Tibial nerve (tissue), 4 donors: Measurements from ENCODE around the gene PSEN2. TPM values are rescaled to one million over a fixed set of nuclear protein-coding genes. Genes with fewer than 3 reads are reported as not detected.

Source experiments
- DNase-seq, 2 donors: peaks; one replicate each; pipeline ENCODE4 v3.0.0-alpha.2; 2019; ENCODE audit warnings: low spot score in 2 of 2
- H3K27ac ChIP-seq, 4 donors: fragments of 200-600 bp; sonication (generic) in 3 of 4; one replicate each; pipeline ENCODE4 v1.5.1; 2017 to 2019; ENCODE audit warnings: mild to moderate bottlenecking in 1 of 4
- H3K27me3 ChIP-seq, 2 donors: fragments of 200-600 bp; sonication (generic) in 1 of 2; one replicate each; pipeline versions ENCODE4 v1.5.1 to v1.6.0; 2017 to 2019
- H3K36me3 ChIP-seq, 3 donors: fragments of 200-600 bp; sonication (generic); one replicate each; pipeline ENCODE4 v1.5.1; 2018 to 2019
- H3K4me1 ChIP-seq, 4 donors: fragments of 200-600 bp; sonication (generic) in 3 of 4; one replicate each; pipeline ENCODE4 v1.5.1; 2017 to 2019
- H3K4me3 ChIP-seq, 4 donors: fragments of 200-600 bp; sonication (generic) in 3 of 4; one replicate each; pipeline ENCODE4 v1.5.1; 2017 to 2019; ENCODE audit warnings: mild to moderate bottlenecking in 1 of 4, moderate library complexity in 1 of 4
- H3K9me3 ChIP-seq, 4 donors: fragments of 200-600 bp; sonication (generic) in 3 of 4; one replicate each; pipeline ENCODE4 v1.5.1; 2017 to 2019
- EP300 ChIP-seq, 2 donors: sonication (generic); formaldehyde crosslinking; IDR thresholded peaks; one replicate each; pipeline ENCODE4 v1.6.1; 2017; ENCODE audit warnings: antibody characterized with exemption in 2 of 2, mild to moderate bottlenecking in 1 of 2
- POLR2A ChIP-seq, 2 donors: fragments of 450-650 bp; IDR thresholded peaks; one replicate each; pipeline ENCODE4 v1.6.1; 2017; ENCODE audit warnings: antibody characterized with exemption in 2 of 2, mild to moderate bottlenecking in 2 of 2, moderate library complexity in 2 of 2
- WGBS, 2 donors: methylation state at CpG; one replicate each; pipeline ENCODE4 v1.1.5; 2018; 5-methylcytosine and 5-hydroxymethylcytosine counted together
- total RNA-seq, 4 donors: library from RNA; depleted of rRNA; stranded (reverse); fragments of >200 nt; gene quantifications; one replicate each; pipeline ENCODE4 v1.1.0, GENCODE V29; 2016
- TF ChIP-seq, protein P1 (sequence below), 5 experiments: fragments of 200-600 bp in 3 of 5; fragments of 450-650 bp in 2 of 5; sonication (generic) in 3 of 5; IDR thresholded peaks; one replicate each; pipeline ENCODE4 v1.5.1; 2016 to 2019; ENCODE audit warnings: antibody characterized with exemption in 5 of 5, mild to moderate bottlenecking in 3 of 5, moderate library complexity in 2 of 5

Gene PSEN2
- total RNA-seq, 4 donors from 2014 or later: 30.8 to 49.2 (median 40.9) TPM

DNA sequence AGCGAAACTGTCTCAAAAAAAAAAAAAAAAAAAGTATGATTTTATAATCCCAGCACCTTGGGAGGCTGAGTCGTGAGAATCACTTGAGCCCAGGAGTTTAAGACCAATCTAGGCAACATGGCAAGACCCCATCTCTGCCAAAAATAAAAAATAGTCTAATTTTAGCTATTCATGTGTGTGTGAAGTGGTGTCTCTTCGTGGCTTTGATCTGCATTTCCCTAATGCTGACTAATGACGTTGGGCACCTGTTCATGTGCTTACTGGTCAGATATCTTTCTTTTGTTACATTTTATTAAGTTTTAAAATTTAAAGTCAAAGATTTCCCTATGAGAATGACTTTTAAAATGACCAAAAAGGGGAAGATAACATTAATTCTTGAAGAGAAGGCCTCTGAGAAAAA lies 31.0 kb downstream of the PSEN2 start:
- no peak for DNase-seq
- H3K36me3 ChIP-seq: peaks cover 0 to 46% (median 0%) of the 10 kb centered on the region in 3 donors
- no peaks in the 10 kb centered on the region for H3K9me3 ChIP-seq
- no peaks in the 10 kb centered on the region for H3K27me3 ChIP-seq
- H3K4me3 ChIP-seq: no peak overlapping the region
- no peak overlapping the region for H3K27ac ChIP-seq
- WGBS, 2 donors: 85% methylated on average over 4 of the region's 4 CpGs
- peaks cover 0 to 7% (median 0%) of the 10 kb centered on the region in 4 donors for H3K4me1 ChIP-seq
- TF ChIP-seq, protein P1, sequence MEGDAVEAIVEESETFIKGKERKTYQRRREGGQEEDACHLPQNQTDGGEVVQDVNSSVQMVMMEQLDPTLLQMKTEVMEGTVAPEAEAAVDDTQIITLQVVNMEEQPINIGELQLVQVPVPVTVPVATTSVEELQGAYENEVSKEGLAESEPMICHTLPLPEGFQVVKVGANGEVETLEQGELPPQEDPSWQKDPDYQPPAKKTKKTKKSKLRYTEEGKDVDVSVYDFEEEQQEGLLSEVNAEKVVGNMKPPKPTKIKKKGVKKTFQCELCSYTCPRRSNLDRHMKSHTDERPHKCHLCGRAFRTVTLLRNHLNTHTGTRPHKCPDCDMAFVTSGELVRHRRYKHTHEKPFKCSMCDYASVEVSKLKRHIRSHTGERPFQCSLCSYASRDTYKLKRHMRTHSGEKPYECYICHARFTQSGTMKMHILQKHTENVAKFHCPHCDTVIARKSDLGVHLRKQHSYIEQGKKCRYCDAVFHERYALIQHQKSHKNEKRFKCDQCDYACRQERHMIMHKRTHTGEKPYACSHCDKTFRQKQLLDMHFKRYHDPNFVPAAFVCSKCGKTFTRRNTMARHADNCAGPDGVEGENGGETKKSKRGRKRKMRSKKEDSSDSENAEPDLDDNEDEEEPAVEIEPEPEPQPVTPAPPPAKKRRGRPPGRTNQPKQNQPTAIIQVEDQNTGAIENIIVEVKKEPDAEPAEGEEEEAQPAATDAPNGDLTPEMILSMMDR (IDR thresholded peaks at IDR 0.05): no peak
- TF ChIP-seq POLR2A (IDR thresholded peaks at IDR 0.05): no peak
- no peak for TF ChIP-seq EP300 (IDR thresholded peaks at IDR 0.05)

DNA sequence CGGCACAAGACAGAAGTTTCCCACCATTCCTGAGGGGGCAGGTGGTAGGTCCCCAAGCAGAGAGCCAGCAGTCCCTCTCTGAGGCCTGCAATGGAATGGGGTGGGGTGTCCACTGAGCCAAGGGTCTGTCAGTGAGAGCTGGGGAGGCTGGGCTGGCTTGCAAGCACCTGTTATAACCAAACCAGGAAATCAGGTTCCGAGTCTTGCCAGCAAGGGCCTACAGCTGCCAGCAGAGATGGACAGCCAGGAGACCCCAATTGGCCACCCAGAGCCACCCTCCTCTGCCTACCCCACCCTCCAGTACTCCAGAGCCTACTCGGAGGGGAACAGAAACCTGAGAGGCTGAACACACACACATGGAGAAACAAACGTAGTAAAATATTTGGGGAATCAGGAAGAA lies 32.2 kb downstream of the PSEN2 start:
- no peak for TF ChIP-seq POLR2A (IDR thresholded peaks at IDR 0.05)
- no peak for TF ChIP-seq EP300 (IDR thresholded peaks at IDR 0.05)
- TF ChIP-seq, protein P1 (IDR thresholded peaks at IDR 0.05): no peak
- Histone ChIP-seq H3K4me1 (peaks cover 0 to 7% (median 0%) of the 10 kb centered on the region in 4 donors), H3K9me3 (no peaks in the 10 kb centered on the region), H3K27me3 (no peaks in the 10 kb centered on the region), H3K27ac (no peak overlapping the region), H3K36me3 (peaks cover 0 to 34% (median 0%) of the 10 kb centered on the region in 3 donors), H3K4me3 (no peak overlapping the region)
- DNase-seq: no peak
- 74 to 84% methylated on average over 3 to 4 of the region's 4 CpGs for WGBS, 2 donors

DNA sequence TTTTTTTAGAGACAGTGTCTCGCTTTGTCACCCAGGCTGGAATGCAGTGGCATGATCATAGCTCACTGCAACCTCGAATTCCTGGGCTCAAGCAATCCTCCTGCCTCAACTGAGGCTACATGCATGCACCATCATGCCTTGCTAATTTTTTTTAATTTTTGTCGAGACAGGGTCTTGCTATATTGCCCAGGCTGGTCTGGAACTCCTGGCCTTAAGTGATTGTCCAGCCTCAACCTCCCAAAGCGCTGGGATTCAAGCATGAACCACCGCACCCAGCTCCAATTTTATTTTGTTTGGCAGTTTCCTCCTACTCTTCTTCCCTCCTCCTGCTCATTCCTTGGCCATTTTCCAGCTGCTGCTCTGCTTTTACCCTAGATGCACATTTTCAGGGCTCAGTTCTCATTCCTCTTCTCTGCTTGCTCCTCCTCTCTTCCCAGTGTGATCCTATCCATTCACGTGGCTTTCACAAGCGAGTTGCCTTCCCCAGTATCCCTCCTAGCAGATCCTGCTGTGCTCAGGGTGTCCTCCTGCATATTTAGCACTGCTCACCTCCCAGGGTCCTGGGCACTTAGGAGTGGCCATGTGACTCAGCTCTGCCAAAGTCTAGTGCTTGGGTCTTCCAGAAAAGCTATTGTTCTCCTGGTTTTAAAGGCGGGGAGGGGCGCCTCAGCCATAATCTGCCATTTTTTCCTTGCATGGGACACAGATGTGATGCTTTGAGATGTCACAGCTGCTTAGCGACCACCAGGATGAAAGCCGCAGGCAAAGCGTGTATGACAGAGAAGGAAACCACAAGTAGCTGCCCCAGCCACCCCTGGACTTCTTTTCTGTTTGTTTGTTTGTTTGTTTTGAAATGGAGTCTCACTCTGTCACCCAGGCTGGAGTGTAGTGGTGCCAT lies 33.7 kb downstream of the PSEN2 start:
- Histone ChIP-seq H3K4me3 (no peak overlapping the region), H3K4me1 (peaks cover 0 to 7% (median 0%) of the 10 kb centered on the region in 4 donors), H3K27ac (no peak overlapping the region), H3K27me3 (no peaks in the 10 kb centered on the region), H3K36me3 (peaks cover 0 to 32% (median 0%) of the 10 kb centered on the region in 3 donors), H3K9me3 (no peaks in the 10 kb centered on the region)
- WGBS, 2 donors: 67 to 71% methylated on average over 12 of the region's 12 CpGs
- peak in 1 of 2 donors; percentile 57 for DNase-seq
- no peak for TF ChIP-seq EP300 (IDR thresholded peaks at IDR 0.05)
- TF ChIP-seq POLR2A (IDR thresholded peaks at IDR 0.05): no peak
- TF ChIP-seq, protein P1 (IDR thresholded peaks at IDR 0.05): no peak

DNA sequence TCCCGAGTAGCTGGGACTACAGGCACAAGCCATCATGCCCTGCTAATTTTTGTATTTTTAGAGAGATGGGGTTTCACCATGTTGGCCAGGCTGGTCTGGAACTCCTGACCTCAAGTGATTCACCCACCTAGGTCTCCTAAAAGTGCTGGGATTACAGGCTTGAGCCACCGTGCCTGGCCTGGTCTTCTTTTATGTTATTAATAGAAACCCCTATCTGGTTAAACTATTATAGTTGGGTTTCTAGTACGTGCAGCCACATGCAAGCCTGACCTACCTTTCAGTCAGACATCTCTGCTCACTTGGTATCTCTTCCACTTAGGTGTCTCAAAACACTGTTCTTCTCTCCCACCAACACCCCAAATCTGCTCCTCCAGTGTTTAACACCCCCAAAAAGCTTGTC lies 34.4 kb downstream of the PSEN2 start:
- Histone ChIP-seq H3K4me3 (no peak overlapping the region), H3K27me3 (no peaks in the 10 kb centered on the region), H3K4me1 (peaks cover 0 to 7% (median 0%) of the 10 kb centered on the region in 4 donors), H3K27ac (no peak overlapping the region), H3K36me3 (peaks cover 0 to 29% (median 0%) of the 10 kb centered on the region in 3 donors), H3K9me3 (no peaks in the 10 kb centered on the region)
- TF ChIP-seq EP300 (IDR thresholded peaks at IDR 0.05): no peak
- no peak for TF ChIP-seq POLR2A (IDR thresholded peaks at IDR 0.05)
- TF ChIP-seq, protein P1 (IDR thresholded peaks at IDR 0.05): no peak
- WGBS, 2 donors: 92 to 95% methylated on average over 3 of the region's 3 CpGs
- no peak for DNase-seq

DNA sequence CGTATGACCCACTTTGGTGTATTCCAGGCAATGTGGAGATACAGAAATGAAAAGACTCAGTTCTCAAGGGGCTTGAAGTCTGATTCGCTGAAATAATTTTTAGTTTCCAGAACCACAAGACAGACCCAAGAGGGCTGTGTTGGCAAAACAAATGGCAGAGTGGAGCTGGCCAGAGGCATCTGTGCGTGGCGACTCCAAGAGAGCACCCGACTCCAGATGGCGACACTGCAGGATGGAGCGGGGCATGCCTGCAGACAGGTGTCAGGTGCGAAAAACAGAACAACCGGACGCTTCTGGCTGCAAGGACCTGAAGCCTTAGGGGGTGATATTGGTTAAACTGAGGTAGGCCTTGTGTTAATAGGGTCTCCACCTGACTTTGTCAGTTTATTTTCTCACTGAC lies 38.0 kb downstream of the PSEN2 start:
- no peaks in the 10 kb centered on the region for H3K27me3 ChIP-seq
- H3K36me3 ChIP-seq: peaks cover 0 to 30% (median 0%) of the 10 kb centered on the region in 3 donors
- DNase-seq: no peak
- H3K27ac ChIP-seq: no peak overlapping the region
- H3K9me3 ChIP-seq: no peaks in the 10 kb centered on the region
- TF ChIP-seq, protein P1 (IDR thresholded peaks at IDR 0.05): no peak
- TF ChIP-seq EP300 (IDR thresholded peaks at IDR 0.05) (no peak), POLR2A (IDR thresholded peaks at IDR 0.05) (no peak)
- no peak overlapping the region for H3K4me3 ChIP-seq
- H3K4me1 ChIP-seq: peaks cover 0 to 7% (median 0%) of the 10 kb centered on the region in 4 donors
- 88 to 93% methylated on average over 10 of the region's 10 CpGs for WGBS, 2 donors
